HEK293 (cell line): ENCODE results near the gene NEK6.

Experiments
- CTCF ChIA-PET: fragments of 350-600 bp; formaldehyde crosslinking; extraction: SDS; loops from one replicate; lab custom pipeline; 2021; ENCODE audit warnings: antibody characterized with exemption; lab: Yijun Ruan, JAX
- POLR2A ChIA-PET: fragments of 300-600 bp; formaldehyde crosslinking; extraction: SDS; loops from one replicate; lab custom pipeline; 2020; ENCODE audit warnings: antibody characterized with exemption, inconsistent platforms; lab: Yijun Ruan, JAX
- H3K27ac ChIP-seq: fragments of 200-500 bp; sonication (Bioruptor generic); 2 replicates; pipeline ENCODE4 v1.5.1; 2014; ENCODE audit warnings: low read depth, low read length, control low read depth, inconsistent platforms; ENCODE audit errors: extremely low read depth
- H3K36me3 ChIP-seq, 2 experiments: fragments of 200-500 bp in 1 of 2; sonication (Bioruptor generic) in 1 of 2; 1 replicate in 1 of 2; 2 replicates in 1 of 2; pipeline ENCODE4 v1.5.1; 2014 to 2017; ENCODE audit warnings: inconsistent platforms in 2 of 2, low read length in 2 of 2; ENCODE audit not compliant: control insufficient read depth in 2 of 2, insufficient read depth in 1 of 2
- H3K4me1 ChIP-seq: fragments of 200-500 bp; sonication (Bioruptor generic); 2 replicates; pipeline ENCODE4 v1.5.1; 2014; ENCODE audit warnings: mild to moderate bottlenecking, low read length, inconsistent platforms; ENCODE audit not compliant: control insufficient read depth, insufficient read depth
- H3K4me3 ChIP-seq: 2 replicates; pipeline ENCODE4 v1.5.1; 2011; ENCODE audit warnings: low read depth, mild to moderate bottlenecking, control low read depth, low read length, moderate library complexity
- H3K9me3 ChIP-seq: fragments of 200-500 bp; sonication (Bioruptor generic); 2 replicates; pipeline ENCODE4 v1.5.1; 2014; ENCODE audit warnings: low read depth, low read length, inconsistent platforms; ENCODE audit not compliant: control insufficient read depth, insufficient read depth
- BCL11B ChIP-seq: fragments of 450-650 bp; formaldehyde crosslinking; IDR thresholded peaks from 2 replicates; pipeline ENCODE4 v1.5.1; 2016; ENCODE audit warnings: low read depth, missing biosample characterization, missing genetic modification characterization
- EGR2 ChIP-seq: fragments of 450-650 bp; formaldehyde crosslinking; IDR thresholded peaks from 2 replicates; pipeline ENCODE4 v1.5.1; 2016; ENCODE audit warnings: low read depth, missing biosample characterization, missing genetic modification characterization
- MZF1 ChIP-seq: fragments of 450-650 bp; formaldehyde crosslinking; IDR thresholded peaks from 2 replicates; pipeline ENCODE4 v1.5.1; 2017; ENCODE audit warnings: missing biosample characterization, missing genetic modification characterization, borderline replicate concordance
- OVOL3 ChIP-seq: fragments of 450-650 bp; formaldehyde crosslinking; IDR thresholded peaks from 2 replicates; pipeline ENCODE4 v1.5.1; 2016; ENCODE audit warnings: missing biosample characterization, missing genetic modification characterization
- PATZ1 ChIP-seq: fragments of 450-650 bp; formaldehyde crosslinking; IDR thresholded peaks from 2 replicates; pipeline ENCODE4 v1.5.1; 2016; ENCODE audit warnings: missing biosample characterization, missing genetic modification characterization
- PRDM10 ChIP-seq: fragments of 450-650 bp; formaldehyde crosslinking; IDR thresholded peaks from 2 replicates; pipeline ENCODE4 v1.5.1; 2016; ENCODE audit warnings: missing biosample characterization, missing genetic modification characterization
- PRDM2 ChIP-seq: fragments of 450-650 bp; formaldehyde crosslinking; IDR thresholded peaks from 2 replicates; pipeline ENCODE4 v1.5.1; 2016; ENCODE audit warnings: missing biosample characterization, missing genetic modification characterization, borderline replicate concordance
- PRDM6 ChIP-seq: fragments of 450-650 bp; formaldehyde crosslinking; IDR thresholded peaks from 2 replicates; pipeline ENCODE4 v1.5.1; 2017; ENCODE audit warnings: missing biosample characterization, missing genetic modification characterization
- ZNF16 ChIP-seq: fragments of 450-650 bp; formaldehyde crosslinking; IDR thresholded peaks from 2 replicates; pipeline ENCODE4 v1.5.1; 2016; ENCODE audit warnings: low read depth, missing biosample characterization, missing genetic modification characterization
- ZNF174 ChIP-seq: fragments of 450-650 bp; formaldehyde crosslinking; IDR thresholded peaks from 2 replicates; pipeline ENCODE4 v1.5.0; 2017; ENCODE audit warnings: missing biosample characterization, mild to moderate bottlenecking, missing genetic modification characterization
- ZNF266 ChIP-seq: fragments of 450-650 bp; formaldehyde crosslinking; IDR thresholded peaks from 2 replicates; pipeline ENCODE4 v1.5.1; 2016; ENCODE audit warnings: missing biosample characterization, missing genetic modification characterization, low read depth
- ZNF302 ChIP-seq: fragments of 450-650 bp; formaldehyde crosslinking; IDR thresholded peaks from 2 replicates; pipeline ENCODE4 v1.5.1; 2016; ENCODE audit warnings: missing biosample characterization, missing genetic modification characterization, low read depth
- ZNF416 ChIP-seq: fragments of 450-650 bp; formaldehyde crosslinking; IDR thresholded peaks from 2 replicates; pipeline ENCODE4 v1.5.1; 2016; ENCODE audit warnings: missing biosample characterization, missing genetic modification characterization
- ZNF426 ChIP-seq: fragments of 450-650 bp; formaldehyde crosslinking; IDR thresholded peaks from 2 replicates; pipeline ENCODE4 v1.5.1; 2017; ENCODE audit warnings: missing biosample characterization, missing genetic modification characterization, mild to moderate bottlenecking, inconsistent platforms, moderate library complexity
- ZNF510 ChIP-seq: fragments of 450-650 bp; formaldehyde crosslinking; IDR thresholded peaks from 2 replicates; pipeline ENCODE4 v1.5.1; 2018; ENCODE audit warnings: mild to moderate bottlenecking, missing genetic modification characterization, missing biosample characterization; ENCODE audit not compliant: insufficient replicate concordance
- ZNF571 ChIP-seq: fragments of 450-650 bp; formaldehyde crosslinking; IDR thresholded peaks from 2 replicates; pipeline ENCODE4 v1.5.0; 2017; ENCODE audit warnings: missing biosample characterization, missing genetic modification characterization
- ZNF585B ChIP-seq: fragments of 450-650 bp; formaldehyde crosslinking; IDR thresholded peaks from 2 replicates; pipeline ENCODE4 v1.5.1; 2016; ENCODE audit warnings: missing biosample characterization, missing genetic modification characterization
- ZNF654 ChIP-seq: fragments of 450-650 bp; formaldehyde crosslinking; IDR thresholded peaks from 2 replicates; pipeline ENCODE4 v1.5.1; 2016; ENCODE audit warnings: low read depth, missing biosample characterization, missing genetic modification characterization
- ZNF664 ChIP-seq: fragments of 450-650 bp; formaldehyde crosslinking; IDR thresholded peaks from 2 replicates; pipeline ENCODE4 v1.5.1; 2016; ENCODE audit warnings: missing biosample characterization, missing genetic modification characterization
- ZNF701 ChIP-seq: fragments of 450-650 bp; formaldehyde crosslinking; IDR thresholded peaks from 2 replicates; pipeline ENCODE4 v1.5.1; 2016; ENCODE audit warnings: missing biosample characterization, missing genetic modification characterization
- ZNF830 ChIP-seq: fragments of 450-650 bp; IDR thresholded peaks from 2 replicates; pipeline ENCODE4 v1.5.0; 2018; ENCODE audit warnings: missing biosample characterization, missing genetic modification characterization, low read depth, mild to moderate bottlenecking, moderate library complexity
- ZNF843 ChIP-seq: fragments of 450-650 bp; formaldehyde crosslinking; IDR thresholded peaks from 2 replicates; pipeline ENCODE4 v1.5.1; 2016; ENCODE audit warnings: missing biosample characterization, missing genetic modification characterization

NEK6 gene

GRCh38 chr9:124347968-124348358, 90.2 kb downstream of the NEK6 start:
- Histone ChIP-seq H3K27ac (no peak overlapping the region; the same call in 1 of the 2 replicates), H3K4me1 (no peaks in the 10 kb centered on the region; the same call in 1 of the 2 replicates), H3K36me3 (peaks cover 0 to 63% of the 10 kb centered on the region in 2 experiments; a peak in 1 of 3 replicates), H3K4me3 (no peak overlapping the region), H3K9me3 (no peaks in the 10 kb centered on the region)
- no peak for TF ChIP-seq ZNF843
- TF ChIP-seq ZNF16, result no peak
- no peak for TF ChIP-seq ZNF830
- TF ChIP-seq ZNF664 (tag by site-specific recombination), result no peak
- POLR2A ChIA-PET, result no interaction called here
- CTCF ChIA-PET, result interaction anchor here (1.4 kb wide), 1 partner anchor 221 kb away, joined by 3 read pairs; no protein-coding TSS in a partner anchor

GRCh38 chr9:124348363-124348762, 90.6 kb downstream of the NEK6 start:
- no peak overlapping the region for H3K4me3 ChIP-seq
- no peak overlapping the region for H3K27ac ChIP-seq
- peaks cover 0 to 67% of the 10 kb centered on the region in 2 experiments; a peak in 1 of 3 replicates for H3K36me3 ChIP-seq
- H3K4me1 ChIP-seq, result no peaks in the 10 kb centered on the region; the same call in 1 of the 2 replicates
- CTCF ChIA-PET, result no interaction called here
- TF ChIP-seq OVOL3, result no peak
- TF ChIP-seq PRDM2 (tag by site-specific recombination), result no peak
- TF ChIP-seq EGR2, result no peak
- TF ChIP-seq ZNF302 (tag by site-specific recombination), result no peak
- no peak for TF ChIP-seq PATZ1 (tag by site-specific recombination)
- TF ChIP-seq ZNF416 (tag by site-specific recombination), result no peak
- TF ChIP-seq ZNF585B (tag by site-specific recombination), result no peak
- no peak for TF ChIP-seq ZNF426 (tag by site-specific recombination)
- TF ChIP-seq ZNF174 (tag by site-specific recombination), result no peak
- no peak for TF ChIP-seq ZNF571 (tag by site-specific recombination)
- no peak for TF ChIP-seq ZNF510 (tag by site-specific recombination)
- TF ChIP-seq PRDM10 (tag by site-specific recombination), result no peak
- no peak for TF ChIP-seq ZNF654 (tag by site-specific recombination)
- no peak for TF ChIP-seq MZF1 (tag by site-specific recombination)
- no peak for TF ChIP-seq BCL11B (tag by site-specific recombination)
- no peak for TF ChIP-seq ZNF701 (tag by site-specific recombination)
- no peak for TF ChIP-seq PRDM6 (tag by site-specific recombination)
- no peak for TF ChIP-seq ZNF266 (tag by site-specific recombination)
- TF ChIP-seq ZNF16, result no peak
- TF ChIP-seq, all 188 proteins: peak for 0
- H3K9me3 ChIP-seq, result no peaks in the 10 kb centered on the region
- POLR2A ChIA-PET, result no interaction called here
